SK-N-SH treated with all-trans-retinoic acid at 6 μM for 48 hours (cell line): ENCODE measurements around the gene ADNP.

Source experiments
- ATAC-seq: fragments of 200-7000 bp; cut with Tn5 transposase; 3 replicates; pipeline ENCODE4 v1.9.1; 2020; ENCODE audit warnings: mild to moderate bottlenecking, moderate library complexity
- ARNTL ChIP-seq: fragments of 450-650 bp; formaldehyde crosslinking; IDR thresholded peaks from 2 replicates; pipeline ENCODE4 v1.5.0; 2020; ENCODE audit warnings: low read depth, mild to moderate bottlenecking, moderate library complexity, borderline replicate concordance
- BACH2 ChIP-seq: fragments of 250-450 bp; sonication (Bioruptor Pico); IDR thresholded peaks from 2 replicates; pipeline ENCODE4 v1.9.0; 2021; ENCODE audit warnings: mild to moderate bottlenecking, borderline replicate concordance
- CSDC2 ChIP-seq: fragments of 250-450 bp; sonication (Bioruptor Pico); IDR thresholded peaks from 2 replicates; pipeline ENCODE4 v1.5.0; 2020; ENCODE audit warnings: mild to moderate bottlenecking, moderate library complexity
- ESRRG ChIP-seq: fragments of 250-450 bp; sonication (Bioruptor Pico); IDR thresholded peaks from 2 replicates; pipeline ENCODE4 v1.6.1; 2021; ENCODE audit warnings: mild to moderate bottlenecking
- GLIS3 ChIP-seq: fragments of 250-450 bp; sonication (Bioruptor Pico); IDR thresholded peaks from 2 replicates; pipeline ENCODE4 v1.5.0; 2020; ENCODE audit warnings: mild to moderate bottlenecking, moderate library complexity
- ISL1 ChIP-seq: fragments of 250-450 bp; sonication (Bioruptor Pico); IDR thresholded peaks from 2 replicates; pipeline ENCODE4 v2.1.2; 2022; ENCODE audit warnings: mild to moderate bottlenecking, moderate library complexity
- OSR1 ChIP-seq: fragments of 250-450 bp; sonication (Bioruptor Pico); IDR thresholded peaks from 2 replicates; pipeline ENCODE4 v1.8.0; 2022; ENCODE audit warnings: moderate library complexity, mild to moderate bottlenecking, inconsistent platforms
- PPARA ChIP-seq: fragments of 250-450 bp; sonication (Bioruptor Pico); IDR thresholded peaks from 2 replicates; pipeline ENCODE4 v1.5.0; 2020; ENCODE audit warnings: mild to moderate bottlenecking, borderline replicate concordance
- RARB ChIP-seq: fragments of 250-450 bp; sonication (Bioruptor Pico); IDR thresholded peaks from 2 replicates; pipeline ENCODE4 v1.8.0; 2021; ENCODE audit warnings: mild to moderate bottlenecking, moderate library complexity
- TCF4 ChIP-seq: fragments of 250-450 bp; sonication (Bioruptor Pico); IDR thresholded peaks from 2 replicates; pipeline ENCODE4 v1.8.0; 2021; ENCODE audit warnings: mild to moderate bottlenecking, moderate library complexity, borderline replicate concordance
- TOX ChIP-seq: fragments of 250-450 bp; sonication (Bioruptor Pico); IDR thresholded peaks from 2 replicates; pipeline ENCODE4 v1.8.0; 2021; ENCODE audit warnings: mild to moderate bottlenecking, moderate library complexity, borderline replicate concordance
- ZC3H10 ChIP-seq: fragments of 250-450 bp; sonication (Bioruptor Pico); IDR thresholded peaks from 2 replicates; pipeline ENCODE4 v1.5.1; 2021; ENCODE audit warnings: mild to moderate bottlenecking, moderate library complexity
- ZFP3 ChIP-seq: fragments of 250-450 bp; sonication (Bioruptor Pico); IDR thresholded peaks from 2 replicates; pipeline ENCODE4 v1.5.0; 2020; ENCODE audit warnings: mild to moderate bottlenecking, moderate library complexity
- ZFP30 ChIP-seq: fragments of 450-650 bp; formaldehyde crosslinking; IDR thresholded peaks from 2 replicates; pipeline ENCODE4 v1.5.0; 2022; ENCODE audit warnings: mild to moderate bottlenecking, moderate library complexity
- ZNF565 ChIP-seq: fragments of 450-650 bp; formaldehyde crosslinking; conservative IDR thresholded peaks from 2 replicates; pipeline ENCODE4 v1.5.0; 2020; ENCODE audit warnings: low read depth, mild to moderate bottlenecking, moderate library complexity
- ZNF70 ChIP-seq: fragments of 450-650 bp; formaldehyde crosslinking; IDR thresholded peaks from 2 replicates; pipeline ENCODE4 v1.5.0; 2020; ENCODE audit warnings: mild to moderate bottlenecking, moderate library complexity
- ZNF8 ChIP-seq: fragments of 450-650 bp; formaldehyde crosslinking; IDR thresholded peaks from 2 replicates; pipeline ENCODE4 v1.5.0; 2020; ENCODE audit warnings: mild to moderate bottlenecking, moderate library complexity
- TF ChIP-seq, protein P1 (sequence below): fragments of 250-450 bp; sonication (Bioruptor Pico); IDR thresholded peaks from 2 replicates; pipeline ENCODE4 v1.5.1; 2021; ENCODE audit warnings: mild to moderate bottlenecking, moderate library complexity
- TF ChIP-seq, protein P2 (sequence below): fragments of 250-450 bp; sonication (Bioruptor Pico); IDR thresholded peaks from 2 replicates; pipeline ENCODE4 v1.5.0; 2020; ENCODE audit warnings: mild to moderate bottlenecking, moderate library complexity
- TF ChIP-seq, protein P3 (sequence below): fragments of 250-450 bp; sonication (Bioruptor Pico); IDR thresholded peaks from 2 replicates; pipeline ENCODE4 v1.5.1; 2020; ENCODE audit warnings: low read depth, mild to moderate bottlenecking, moderate library complexity
- TF ChIP-seq, protein P4 (sequence below): fragments of 250-450 bp; sonication (Bioruptor Pico); IDR thresholded peaks from 2 replicates; pipeline ENCODE4 v1.8.0; 2021; ENCODE audit warnings: low read depth, mild to moderate bottlenecking, moderate library complexity, borderline replicate concordance
- TF ChIP-seq, protein P5 (sequence below): fragments of 250-450 bp; sonication (Bioruptor Pico); IDR thresholded peaks from 2 replicates; pipeline ENCODE4 v1.8.0; 2020; ENCODE audit warnings: mild to moderate bottlenecking, moderate library complexity, borderline replicate concordance

ADNP gene

DNA sequence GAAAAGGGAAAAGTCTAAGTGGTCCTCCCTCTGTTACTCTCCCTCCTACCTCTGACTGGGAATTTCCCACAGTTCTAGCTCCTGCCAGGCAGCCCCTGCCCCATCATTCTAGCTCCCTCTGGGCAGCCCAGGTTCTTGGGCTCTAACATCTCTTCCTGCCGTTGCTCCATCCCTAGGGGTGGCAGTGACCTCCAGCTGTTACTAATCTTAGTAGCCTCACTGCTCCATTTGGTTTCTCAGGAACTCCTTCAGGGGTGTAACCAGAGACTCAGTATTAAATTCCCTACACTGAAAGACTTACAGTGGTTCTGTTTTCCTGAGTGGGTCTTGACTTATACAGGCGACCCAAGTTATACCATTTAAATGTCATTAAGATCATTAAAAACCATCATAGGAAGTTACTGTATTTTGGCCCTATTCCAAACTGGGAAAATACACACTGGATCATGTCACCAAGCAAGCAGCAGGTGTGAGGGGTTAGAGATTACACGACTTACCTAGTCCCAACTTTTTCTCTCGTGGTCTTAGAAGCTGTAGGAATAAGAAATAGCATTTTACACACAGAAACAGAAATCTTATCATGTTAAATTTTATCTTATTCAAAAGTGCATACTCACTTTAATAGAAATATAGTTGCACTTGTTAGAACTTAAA, 17.0 kb upstream of the ADNP start:
- TF ChIP-seq, protein P1, sequence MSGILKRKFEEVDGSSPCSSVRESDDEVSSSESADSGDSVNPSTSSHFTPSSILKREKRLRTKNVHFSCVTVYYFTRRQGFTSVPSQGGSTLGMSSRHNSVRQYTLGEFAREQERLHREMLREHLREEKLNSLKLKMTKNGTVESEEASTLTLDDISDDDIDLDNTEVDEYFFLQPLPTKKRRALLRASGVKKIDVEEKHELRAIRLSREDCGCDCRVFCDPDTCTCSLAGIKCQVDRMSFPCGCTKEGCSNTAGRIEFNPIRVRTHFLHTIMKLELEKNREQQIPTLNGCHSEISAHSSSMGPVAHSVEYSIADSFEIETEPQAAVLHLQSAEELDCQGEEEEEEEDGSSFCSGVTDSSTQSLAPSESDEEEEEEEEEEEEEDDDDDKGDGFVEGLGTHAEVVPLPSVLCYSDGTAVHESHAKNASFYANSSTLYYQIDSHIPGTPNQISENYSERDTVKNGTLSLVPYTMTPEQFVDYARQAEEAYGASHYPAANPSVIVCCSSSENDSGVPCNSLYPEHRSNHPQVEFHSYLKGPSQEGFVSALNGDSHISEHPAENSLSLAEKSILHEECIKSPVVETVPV (CRISPR knock-in tag) = no peak
- TF ChIP-seq ISL1 (CRISPR knock-in tag) = no peak
- no peak for TF ChIP-seq ESRRG (CRISPR knock-in tag)
- no peak for TF ChIP-seq ZC3H10 (CRISPR knock-in tag)
- no peak for TF ChIP-seq ZFP3 (CRISPR knock-in tag)
- TF ChIP-seq ZNF70 = no peak
- no peak for TF ChIP-seq OSR1 (CRISPR knock-in tag)
- TF ChIP-seq ZFP30 (CRISPR knock-in tag) = no peak
- no peak for TF ChIP-seq BACH2 (CRISPR knock-in tag)
- TF ChIP-seq, protein P2, sequence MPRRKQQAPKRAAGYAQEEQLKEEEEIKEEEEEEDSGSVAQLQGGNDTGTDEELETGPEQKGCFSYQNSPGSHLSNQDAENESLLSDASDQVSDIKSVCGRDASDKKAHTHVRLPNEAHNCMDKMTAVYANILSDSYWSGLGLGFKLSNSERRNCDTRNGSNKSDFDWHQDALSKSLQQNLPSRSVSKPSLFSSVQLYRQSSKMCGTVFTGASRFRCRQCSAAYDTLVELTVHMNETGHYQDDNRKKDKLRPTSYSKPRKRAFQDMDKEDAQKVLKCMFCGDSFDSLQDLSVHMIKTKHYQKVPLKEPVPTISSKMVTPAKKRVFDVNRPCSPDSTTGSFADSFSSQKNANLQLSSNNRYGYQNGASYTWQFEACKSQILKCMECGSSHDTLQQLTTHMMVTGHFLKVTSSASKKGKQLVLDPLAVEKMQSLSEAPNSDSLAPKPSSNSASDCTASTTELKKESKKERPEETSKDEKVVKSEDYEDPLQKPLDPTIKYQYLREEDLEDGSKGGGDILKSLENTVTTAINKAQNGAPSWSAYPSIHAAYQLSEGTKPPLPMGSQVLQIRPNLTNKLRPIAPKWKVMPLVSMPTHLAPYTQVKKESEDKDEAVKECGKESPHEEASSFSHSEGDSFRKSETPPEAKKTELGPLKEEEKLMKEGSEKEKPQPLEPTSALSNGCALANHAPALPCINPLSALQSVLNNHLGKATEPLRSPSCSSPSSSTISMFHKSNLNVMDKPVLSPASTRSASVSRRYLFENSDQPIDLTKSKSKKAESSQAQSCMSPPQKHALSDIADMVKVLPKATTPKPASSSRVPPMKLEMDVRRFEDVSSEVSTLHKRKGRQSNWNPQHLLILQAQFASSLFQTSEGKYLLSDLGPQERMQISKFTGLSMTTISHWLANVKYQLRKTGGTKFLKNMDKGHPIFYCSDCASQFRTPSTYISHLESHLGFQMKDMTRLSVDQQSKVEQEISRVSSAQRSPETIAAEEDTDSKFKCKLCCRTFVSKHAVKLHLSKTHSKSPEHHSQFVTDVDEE (CRISPR knock-in tag) = no peak
- no peak for TF ChIP-seq ZNF565 (CRISPR knock-in tag)
- no peak for TF ChIP-seq ARNTL (CRISPR knock-in tag)
- no peak for TF ChIP-seq ZNF8 (CRISPR knock-in tag)
- no peak for TF ChIP-seq TOX (CRISPR knock-in tag)
- TF ChIP-seq, protein P3, sequence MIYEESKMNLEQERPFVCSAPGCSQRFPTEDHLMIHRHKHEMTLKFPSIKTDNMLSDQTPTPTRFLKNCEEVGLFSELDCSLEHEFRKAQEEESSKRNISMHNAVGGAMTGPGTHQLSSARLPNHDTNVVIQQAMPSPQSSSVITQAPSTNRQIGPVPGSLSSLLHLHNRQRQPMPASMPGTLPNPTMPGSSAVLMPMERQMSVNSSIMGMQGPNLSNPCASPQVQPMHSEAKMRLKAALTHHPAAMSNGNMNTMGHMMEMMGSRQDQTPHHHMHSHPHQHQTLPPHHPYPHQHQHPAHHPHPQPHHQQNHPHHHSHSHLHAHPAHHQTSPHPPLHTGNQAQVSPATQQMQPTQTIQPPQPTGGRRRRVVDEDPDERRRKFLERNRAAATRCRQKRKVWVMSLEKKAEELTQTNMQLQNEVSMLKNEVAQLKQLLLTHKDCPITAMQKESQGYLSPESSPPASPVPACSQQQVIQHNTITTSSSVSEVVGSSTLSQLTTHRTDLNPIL = no peak
- TF ChIP-seq RARB (CRISPR knock-in tag) = no peak
- no peak for TF ChIP-seq CSDC2 (CRISPR knock-in tag)
- no peak for TF ChIP-seq GLIS3
- TF ChIP-seq PPARA (CRISPR knock-in tag) = no peak
- ATAC-seq = no peak

DNA sequence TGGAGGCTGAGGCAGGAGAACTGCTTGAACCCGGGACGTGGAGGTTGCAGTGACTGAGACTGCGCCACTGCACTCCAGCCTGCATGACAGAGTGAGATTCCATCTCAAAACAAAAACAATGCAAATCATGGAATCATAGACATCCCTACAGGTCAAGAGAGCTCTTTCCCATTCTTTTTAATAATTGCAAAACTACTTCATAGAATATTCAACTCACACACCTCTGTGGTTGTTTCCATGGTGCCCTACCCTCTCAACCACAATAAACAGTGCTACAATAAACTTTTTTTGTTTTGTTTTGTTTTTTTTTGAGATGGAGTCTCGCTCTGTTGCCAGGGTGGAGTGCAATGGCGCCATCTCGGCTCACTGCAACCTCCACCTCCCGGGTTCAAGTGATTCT, 11.8 kb upstream of the ADNP start:
- no peak for ATAC-seq
- TF ChIP-seq BACH2 (CRISPR knock-in tag) = no peak
- TF ChIP-seq, protein P2 (CRISPR knock-in tag) = no peak
- no peak for TF ChIP-seq ARNTL (CRISPR knock-in tag)
- TF ChIP-seq TOX (CRISPR knock-in tag) = no peak
- no peak for TF ChIP-seq ZFP30 (CRISPR knock-in tag)
- no peak for TF ChIP-seq CSDC2 (CRISPR knock-in tag)
- TF ChIP-seq, protein P1 (CRISPR knock-in tag) = no peak
- no peak for TF ChIP-seq ESRRG (CRISPR knock-in tag)
- TF ChIP-seq ZNF70 = no peak
- no peak for TF ChIP-seq PPARA (CRISPR knock-in tag)
- no peak for TF ChIP-seq ZFP3 (CRISPR knock-in tag)
- TF ChIP-seq ZNF565 (CRISPR knock-in tag) = no peak
- TF ChIP-seq ZC3H10 (CRISPR knock-in tag) = no peak
- no peak for TF ChIP-seq ZNF8 (CRISPR knock-in tag)
- TF ChIP-seq TCF4 = no peak
- TF ChIP-seq, protein P4, sequence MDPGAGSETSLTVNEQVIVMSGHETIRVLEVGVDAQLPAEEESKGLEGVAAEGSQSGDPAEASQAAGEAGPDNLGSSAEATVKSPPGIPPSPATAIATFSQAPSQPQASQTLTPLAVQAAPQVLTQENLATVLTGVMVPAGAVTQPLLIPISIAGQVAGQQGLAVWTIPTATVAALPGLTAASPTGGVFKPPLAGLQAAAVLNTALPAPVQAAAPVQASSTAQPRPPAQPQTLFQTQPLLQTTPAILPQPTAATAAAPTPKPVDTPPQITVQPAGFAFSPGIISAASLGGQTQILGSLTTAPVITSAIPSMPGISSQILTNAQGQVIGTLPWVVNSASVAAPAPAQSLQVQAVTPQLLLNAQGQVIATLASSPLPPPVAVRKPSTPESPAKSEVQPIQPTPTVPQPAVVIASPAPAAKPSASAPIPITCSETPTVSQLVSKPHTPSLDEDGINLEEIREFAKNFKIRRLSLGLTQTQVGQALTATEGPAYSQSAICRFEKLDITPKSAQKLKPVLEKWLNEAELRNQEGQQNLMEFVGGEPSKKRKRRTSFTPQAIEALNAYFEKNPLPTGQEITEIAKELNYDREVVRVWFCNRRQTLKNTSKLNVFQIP (CRISPR knock-in tag) = no peak
- TF ChIP-seq, protein P5, sequence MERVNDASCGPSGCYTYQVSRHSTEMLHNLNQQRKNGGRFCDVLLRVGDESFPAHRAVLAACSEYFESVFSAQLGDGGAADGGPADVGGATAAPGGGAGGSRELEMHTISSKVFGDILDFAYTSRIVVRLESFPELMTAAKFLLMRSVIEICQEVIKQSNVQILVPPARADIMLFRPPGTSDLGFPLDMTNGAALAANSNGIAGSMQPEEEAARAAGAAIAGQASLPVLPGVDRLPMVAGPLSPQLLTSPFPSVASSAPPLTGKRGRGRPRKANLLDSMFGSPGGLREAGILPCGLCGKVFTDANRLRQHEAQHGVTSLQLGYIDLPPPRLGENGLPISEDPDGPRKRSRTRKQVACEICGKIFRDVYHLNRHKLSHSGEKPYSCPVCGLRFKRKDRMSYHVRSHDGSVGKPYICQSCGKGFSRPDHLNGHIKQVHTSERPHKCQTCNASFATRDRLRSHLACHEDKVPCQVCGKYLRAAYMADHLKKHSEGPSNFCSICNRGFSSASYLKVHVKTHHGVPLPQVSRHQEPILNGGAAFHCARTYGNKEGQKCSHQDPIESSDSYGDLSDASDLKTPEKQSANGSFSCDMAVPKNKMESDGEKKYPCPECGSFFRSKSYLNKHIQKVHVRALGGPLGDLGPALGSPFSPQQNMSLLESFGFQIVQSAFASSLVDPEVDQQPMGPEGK (CRISPR knock-in tag) = no peak
